CD4-positive, alpha-beta T cell treated with Interleukin-17A for 1 hour (primary cell): ENCODE data around the gene S100A5.
"Not testable (repeated sequence)": the region's sequence is repeated elsewhere in the genome, so short reads cannot be mapped to it uniquely, and the experiment has no call there.

ENCODE experiments used
- DNase-seq: peaks from one replicate; pipeline ENCODE4 v3.0.0-alpha.2; 2020

S100A5 gene

DNA sequence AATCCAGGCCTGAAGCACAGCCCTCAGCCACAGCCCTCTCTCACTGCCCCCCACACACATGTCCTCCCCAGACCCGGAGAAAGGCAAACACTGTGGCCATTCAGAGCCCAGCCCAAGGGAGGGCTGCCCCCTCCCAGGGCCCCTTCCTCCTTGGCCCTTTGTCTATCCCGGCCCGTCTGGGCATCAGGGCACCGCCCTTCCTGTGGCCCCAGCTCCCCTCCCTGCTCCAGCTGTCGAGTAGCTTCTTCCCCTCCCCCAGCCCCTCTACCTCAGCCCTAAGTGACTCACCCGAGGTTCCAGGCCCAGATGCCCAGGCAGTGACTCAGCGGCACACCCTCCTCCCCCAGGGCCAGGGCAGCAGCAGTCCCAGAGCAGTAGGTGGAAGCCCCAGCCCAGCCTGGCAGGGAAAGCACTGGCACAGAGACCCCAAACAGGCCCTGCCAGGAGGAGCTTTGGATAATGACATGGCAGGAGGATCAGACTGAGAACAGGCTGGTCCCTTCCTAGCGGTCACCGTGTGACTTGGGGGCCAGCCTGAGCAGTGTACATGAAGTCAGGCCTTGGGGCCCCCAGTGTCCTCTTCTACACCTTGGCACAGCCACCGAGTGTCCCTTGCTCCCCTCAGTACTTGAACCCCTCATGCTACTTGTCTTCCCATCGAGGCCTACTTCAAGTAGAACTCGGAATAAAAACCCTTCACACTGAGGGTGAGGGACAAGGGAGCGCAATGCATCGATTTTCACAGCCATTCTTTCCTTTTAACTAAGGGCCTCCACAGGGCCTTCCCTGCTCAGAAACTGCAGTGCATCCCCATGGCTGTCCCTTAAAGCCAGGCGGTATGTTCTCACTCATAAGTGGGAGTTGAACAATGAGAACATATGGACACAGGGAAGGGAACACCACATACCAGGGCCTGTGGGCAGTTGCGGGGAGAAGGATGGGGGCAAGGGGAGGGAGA, 26.0 kb upstream of the S100A5 start:
- peak; percentile 82 for DNase-seq

DNA sequence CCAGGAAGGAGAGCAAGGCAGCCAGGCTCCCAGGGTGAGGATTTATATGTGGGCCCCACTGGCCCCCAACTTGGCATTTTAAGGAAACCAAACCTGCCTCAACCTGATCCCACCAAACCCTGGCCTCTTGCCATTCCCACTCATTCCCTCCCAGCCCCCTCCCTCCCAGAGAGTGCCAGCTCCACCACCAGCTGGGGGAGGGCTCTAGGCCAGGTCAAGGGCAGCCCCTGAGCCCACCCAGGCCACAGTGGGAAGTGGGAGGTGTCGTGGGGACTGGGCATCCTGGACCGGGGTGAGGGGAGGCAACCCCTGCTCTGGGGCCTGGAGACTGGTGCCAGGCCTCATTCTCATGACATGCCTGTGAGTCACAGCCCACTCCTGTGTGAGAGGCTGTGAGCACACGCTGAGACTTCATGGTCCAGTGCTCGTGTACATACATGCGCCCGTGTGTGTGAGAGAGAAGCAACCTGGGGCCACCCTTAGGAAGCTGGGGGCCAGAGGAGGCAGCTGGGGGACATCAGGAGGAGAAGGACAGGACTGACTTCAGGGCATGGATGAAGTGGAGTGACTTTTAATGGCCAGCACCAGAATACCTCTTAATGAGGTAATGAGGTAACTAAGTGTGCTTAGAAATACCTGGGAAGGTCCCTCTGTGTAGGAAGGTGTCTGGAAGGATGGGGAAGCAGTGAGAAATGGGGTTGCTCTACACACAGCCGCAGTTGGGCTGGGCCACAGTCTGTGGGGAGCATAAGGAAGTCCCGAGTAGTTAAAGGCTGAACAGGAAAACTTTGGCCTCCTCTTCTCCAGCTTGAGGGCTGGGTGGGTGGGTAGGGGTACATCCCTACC, 25.0 kb upstream of the S100A5 start, which contains the start of gene S100A2:
Gene S100A2, minus strand, starts transcription at position 316 of the 846 bp plus-strand sequence. CDS start 1,967 bp downstream, outside the sequence.
- DNase-seq, result peak; percentile 27

DNA sequence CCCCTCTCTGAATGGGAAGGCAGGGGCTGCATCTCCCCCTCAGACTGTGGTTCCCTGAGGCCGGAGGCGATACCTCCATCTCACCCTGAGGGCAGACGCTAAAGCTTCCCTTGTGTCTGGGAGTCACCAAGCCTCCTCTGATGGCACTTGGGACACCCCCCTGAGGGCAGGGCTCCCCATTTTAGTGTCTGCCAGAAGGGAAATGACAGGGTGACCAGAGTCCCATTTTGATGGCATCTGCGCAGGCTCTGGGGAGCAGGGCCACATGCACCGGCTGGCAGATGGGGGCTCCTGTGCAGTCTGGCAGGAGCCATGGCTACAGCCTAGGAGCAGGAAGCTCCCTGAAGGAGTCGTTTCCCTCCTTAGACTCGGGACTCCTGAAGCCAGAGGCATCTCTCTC, 23.3 kb upstream of the S100A5 start:
- DNase-seq, result no peak

DNA sequence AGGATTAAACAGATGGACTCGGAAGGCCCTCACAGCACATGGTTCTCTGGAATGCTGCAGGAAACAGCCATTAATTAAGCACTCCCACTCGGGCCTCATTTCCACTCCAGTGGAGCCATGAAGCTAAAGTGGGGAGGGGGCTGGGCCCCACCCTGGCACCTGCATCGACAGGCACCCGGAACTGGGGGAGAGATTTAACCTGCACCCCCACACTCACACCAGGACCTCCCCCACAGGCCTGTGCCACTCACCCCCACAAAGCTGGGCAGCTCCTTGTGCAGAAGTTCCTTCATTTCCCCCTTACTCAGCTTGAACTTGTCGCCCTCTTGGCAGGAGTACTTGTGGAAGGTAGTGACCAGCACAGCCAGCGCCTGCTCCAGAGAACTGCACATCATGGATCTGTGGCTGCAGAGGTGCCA, 22.8 kb upstream of the S100A5 start:
- no peak for DNase-seq

DNA sequence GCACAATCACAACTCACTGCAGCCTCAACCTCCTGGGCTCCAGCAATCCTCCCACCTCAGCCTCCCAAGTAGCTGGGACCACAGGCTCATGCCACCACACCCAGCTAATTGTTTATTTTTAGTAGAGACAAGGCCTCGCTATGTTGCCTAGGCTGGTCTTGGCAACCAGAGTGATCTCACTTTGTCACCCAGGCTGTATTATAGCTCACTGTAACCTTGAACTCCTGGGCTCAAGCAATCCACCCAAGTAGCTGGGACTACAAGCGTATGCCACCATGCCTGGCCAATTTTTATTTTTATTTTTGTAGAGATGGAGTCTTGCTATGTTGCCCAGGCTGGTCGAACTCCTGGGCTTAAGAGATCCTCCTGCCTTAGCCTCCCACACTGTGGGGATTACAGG, 21.3 kb upstream of the S100A5 start:
- not testable (repeated sequence) for DNase-seq

DNA sequence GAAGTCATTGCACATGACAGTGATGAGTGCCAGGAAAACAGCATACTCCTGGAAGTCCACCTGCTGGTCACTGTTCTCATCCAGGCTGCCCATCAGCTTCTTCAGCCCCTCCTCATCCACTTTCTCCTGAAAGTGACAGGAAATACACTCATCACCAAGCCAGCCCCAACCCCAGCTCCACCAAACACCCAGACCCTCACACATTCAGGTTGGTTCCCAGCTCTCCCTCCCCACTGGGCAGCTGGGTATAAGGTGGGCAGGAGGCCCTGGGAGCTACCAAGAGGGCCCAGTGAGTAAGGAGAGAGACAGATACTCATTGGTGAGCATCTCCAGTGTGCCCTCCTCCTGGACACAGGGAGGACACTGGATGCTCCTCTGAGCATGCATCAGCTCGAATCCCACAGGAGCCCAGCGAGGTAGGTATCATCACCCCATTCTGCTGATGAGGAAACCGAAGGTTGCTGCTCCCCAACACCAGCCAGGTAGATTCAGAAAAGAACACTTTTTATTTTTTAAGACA, 20.8 kb upstream of the S100A5 start:
- no peak for DNase-seq

DNA sequence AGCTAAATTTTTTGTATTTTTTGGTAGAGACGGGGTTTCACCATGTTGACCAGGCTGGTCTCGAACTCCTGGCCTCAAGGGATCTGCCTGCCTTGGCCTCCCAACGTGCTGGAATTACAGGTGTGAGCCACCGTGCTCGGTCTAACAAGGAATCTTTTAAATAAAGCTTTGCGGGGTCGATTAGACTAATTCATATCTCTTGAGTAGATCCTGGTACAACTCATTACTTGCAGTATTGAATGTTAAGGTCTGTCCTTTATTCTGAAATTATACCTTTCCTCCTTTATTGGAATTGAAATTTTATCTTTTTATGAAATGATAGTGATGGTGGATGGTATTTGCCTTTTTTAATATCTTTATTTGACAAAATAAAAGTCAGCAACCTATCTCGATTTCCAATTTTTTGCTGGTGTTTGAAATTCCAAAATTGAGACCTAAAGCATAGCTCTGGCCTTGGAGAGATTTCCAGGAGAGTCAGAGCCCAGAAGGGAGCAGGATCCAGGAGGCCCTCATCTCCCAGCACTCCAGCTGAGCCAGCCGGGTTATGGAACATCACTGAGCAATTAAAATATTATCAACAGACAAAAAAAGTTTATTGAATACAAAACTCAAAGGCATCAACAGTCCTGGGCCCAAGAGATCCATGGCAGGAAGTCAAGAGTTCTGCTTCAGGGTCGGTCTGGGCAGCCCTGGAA, 20.2 kb upstream of the S100A5 start:
- no peak for DNase-seq

DNA sequence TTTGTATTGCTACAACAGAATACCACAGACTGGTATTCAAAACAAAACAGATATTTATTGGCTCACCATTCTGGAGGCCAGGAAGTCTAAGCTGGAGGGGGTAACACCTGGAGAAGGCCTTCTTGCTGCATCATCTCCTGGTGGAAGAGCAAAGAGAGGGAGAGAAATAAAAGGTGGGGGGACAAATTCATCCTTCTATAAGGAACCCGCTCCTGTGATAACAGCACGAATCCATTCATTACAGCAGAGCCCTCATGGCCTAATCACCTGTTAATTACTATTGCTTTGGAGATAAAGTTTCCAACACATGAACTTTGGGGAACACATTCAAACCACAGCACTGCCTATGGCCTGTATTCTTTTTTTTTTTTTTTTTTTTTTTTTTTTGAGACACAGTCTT, 19.5 kb upstream of the S100A5 start:
- no peak for DNase-seq

DNA sequence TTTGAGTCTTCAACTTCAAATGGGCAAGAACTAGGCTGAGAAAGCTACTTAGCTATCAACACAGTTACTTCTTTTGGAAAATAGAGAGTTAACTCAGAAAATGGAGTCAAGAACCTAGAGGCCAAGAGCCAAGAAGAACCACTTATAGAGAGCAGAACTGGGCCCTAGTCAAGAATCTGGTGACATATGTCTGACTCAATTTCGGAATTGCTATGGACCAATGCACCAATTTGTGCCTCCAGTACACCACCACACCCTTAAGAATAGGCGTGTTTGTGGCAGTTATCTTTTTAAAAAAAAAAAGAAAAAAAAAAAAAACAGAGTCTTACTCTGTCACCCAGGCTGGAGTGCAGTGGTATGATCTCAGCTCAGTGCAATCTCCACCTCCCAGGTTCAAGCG, 17.1 kb upstream of the S100A5 start:
- DNase-seq, result no peak

DNA sequence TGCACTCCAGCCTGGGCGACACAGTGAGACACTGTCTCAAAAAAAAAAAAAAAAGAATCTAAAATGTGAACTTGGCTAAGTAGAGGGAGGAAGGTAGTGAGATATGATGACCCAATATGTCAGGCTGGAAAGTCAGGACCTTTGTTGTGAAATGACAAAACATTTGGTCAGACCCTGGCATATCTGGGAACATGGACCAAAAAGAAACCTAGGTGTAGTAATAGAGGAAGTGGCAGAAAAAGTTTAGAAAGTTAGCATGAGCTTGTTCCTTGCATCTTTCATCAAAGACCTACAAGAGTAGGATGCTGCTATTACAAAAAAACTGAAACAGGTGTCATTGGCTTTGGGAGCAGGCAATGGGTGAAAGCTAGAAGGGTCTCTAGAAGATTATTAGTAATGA, 15.6 kb upstream of the S100A5 start:
- no peak for DNase-seq

DNA sequence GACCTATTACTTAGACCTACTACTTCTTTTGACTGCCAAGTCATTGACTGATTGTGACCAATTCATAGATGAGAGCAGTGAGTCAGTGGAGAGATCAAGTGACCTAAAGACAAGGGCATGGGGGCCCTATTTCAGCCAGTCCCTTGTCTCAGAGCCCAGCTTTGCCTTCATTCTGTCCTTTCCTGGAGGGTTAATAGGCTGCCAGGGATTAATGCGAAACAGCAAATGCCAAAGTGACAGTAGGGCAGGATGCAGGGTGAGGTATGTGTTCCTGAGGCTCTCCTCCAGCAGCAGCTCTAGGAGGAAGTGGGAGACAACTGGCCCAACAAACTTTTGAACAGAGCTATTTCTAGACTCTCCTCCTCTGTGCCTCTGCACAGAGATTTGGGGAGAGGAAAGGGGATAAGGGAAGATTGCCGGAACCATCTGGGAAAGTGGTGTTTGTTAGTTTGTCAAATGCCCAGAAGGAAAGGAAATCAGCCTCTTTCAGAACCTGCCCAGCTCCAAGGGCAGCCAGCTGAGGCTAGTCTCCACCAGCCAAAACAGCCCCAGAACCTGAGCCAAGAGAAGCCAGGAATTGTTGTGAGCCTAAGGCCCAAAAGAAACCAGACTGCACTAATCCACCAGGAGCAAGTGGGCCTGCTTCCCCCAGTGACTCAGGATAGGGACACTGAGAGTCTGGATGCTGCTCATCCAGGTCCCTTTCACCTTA, 13.3 kb upstream of the S100A5 start:
- no peak for DNase-seq

DNA sequence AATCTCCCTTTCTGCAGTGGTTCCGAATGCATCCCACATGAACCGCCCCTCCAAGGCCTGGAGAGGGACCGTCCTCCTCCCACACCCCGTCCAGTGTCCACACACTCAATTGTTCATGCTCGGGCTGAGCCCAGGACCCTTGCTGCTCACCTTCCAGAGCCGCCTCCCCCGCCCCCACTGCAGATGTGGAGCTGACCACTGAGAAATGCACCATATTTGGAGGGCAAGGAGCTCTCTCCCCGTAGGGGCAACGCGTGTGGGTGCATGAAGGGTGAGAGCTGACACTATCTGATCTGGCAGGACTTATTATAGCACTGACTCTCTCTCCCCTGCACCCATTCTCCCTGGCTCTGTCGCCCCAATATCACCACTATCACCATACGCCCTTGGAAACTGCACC, 12.4 kb upstream of the S100A5 start:
- no peak for DNase-seq

DNA sequence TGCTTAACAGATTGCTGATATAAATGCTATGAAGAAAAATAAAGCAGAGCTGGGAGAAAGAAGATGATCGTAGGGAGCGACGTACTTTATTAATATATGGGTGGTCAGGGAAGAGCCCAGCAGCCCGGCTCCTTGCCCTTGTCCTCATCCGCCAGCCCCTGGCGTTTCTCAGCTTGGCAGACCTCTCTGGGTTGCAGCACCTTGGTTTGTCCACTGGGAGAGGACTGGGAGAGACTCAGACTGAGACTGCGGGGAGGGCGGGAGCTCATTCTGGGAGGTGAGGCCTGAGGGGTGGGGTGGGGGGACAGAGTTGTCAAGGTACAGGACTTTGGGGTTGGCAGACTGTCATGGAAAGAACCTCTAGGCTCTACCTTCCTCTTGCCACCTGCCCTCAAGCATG, 11.6 kb upstream of the S100A5 start:
- no peak for DNase-seq

DNA sequence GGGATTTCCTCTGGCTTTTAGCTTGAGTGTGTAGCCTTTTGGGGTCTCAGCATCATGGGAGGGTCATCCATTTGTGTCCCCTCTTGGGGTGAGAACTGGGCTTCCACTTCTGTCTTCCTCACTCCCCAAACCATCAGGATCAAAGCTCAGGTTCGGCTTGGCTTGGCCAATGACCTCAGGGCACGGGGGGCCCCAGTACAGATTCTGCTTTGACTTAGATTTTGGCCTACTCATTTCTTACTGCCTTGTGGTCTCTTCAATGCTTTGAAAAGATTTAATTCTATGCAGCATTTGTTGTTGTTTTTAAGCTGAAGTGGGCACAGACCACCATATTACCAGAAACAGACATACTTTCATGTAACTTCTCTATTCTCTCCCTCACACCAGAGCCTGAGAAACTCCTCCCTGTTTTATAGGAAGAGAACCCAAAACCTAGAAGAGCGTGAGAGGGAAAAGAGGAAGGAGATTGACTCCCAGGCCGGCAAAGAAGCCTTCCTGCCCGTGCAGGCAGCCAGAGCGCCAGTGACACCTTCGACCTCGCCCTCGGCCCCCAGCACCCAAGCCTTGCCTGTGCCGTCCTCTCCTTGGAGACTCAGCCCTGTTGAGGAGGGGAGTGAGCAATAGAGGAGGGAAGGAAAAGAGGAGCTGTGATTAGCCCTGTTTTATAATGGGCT, 10.2 kb upstream of the S100A5 start:
- no peak for DNase-seq

DNA sequence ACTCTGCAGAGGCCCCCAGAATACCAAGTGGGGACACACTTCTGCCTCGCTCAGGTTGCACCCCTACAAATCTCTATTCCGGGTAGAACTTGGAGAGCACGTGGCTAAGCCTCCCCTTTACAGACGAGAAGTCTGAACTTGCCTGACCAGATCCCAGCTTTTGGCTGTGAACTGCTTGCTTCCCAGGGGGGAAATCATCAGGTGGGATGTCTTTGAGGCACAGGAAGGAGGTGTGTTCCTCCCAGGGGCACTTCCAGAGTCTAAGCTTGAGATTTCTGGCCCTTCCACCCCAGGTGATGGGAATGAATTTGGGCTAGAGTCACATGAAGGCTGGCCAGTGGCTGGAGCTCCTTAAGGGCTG, 9.6 kb upstream of the S100A5 start:
- no peak for DNase-seq

DNA sequence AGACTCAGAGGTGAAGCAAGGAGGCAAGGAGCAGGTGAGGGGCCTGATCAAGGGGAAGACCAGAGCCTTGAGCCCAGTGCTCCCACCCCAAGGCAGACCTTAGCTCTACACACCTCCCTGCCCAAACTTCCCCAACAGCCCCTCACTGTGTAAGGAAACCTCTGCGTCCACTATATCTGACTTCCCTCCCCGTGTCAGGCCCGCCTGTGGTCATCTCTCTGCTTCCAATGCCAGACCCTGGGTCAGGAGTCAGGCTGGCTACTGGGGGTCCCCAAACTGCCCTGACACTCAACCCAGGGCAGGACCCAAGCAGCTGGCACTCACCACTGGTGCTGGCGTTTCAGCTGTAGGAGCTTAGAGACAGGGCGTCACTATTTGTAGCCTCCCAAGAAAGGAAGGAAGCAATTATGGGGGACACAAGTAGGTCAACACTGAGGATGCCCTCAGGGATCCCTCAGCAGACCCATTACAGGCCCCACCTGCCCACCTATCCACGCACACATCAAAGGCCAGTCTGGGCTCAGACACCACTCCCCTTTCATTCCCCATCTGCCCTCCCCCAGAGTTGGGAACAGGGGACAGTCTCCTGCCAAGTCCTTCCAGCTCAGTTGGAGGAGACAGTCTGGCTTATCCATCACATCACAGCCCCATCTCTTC, 9.1 kb upstream of the S100A5 start:
- DNase-seq, result no peak

DNA sequence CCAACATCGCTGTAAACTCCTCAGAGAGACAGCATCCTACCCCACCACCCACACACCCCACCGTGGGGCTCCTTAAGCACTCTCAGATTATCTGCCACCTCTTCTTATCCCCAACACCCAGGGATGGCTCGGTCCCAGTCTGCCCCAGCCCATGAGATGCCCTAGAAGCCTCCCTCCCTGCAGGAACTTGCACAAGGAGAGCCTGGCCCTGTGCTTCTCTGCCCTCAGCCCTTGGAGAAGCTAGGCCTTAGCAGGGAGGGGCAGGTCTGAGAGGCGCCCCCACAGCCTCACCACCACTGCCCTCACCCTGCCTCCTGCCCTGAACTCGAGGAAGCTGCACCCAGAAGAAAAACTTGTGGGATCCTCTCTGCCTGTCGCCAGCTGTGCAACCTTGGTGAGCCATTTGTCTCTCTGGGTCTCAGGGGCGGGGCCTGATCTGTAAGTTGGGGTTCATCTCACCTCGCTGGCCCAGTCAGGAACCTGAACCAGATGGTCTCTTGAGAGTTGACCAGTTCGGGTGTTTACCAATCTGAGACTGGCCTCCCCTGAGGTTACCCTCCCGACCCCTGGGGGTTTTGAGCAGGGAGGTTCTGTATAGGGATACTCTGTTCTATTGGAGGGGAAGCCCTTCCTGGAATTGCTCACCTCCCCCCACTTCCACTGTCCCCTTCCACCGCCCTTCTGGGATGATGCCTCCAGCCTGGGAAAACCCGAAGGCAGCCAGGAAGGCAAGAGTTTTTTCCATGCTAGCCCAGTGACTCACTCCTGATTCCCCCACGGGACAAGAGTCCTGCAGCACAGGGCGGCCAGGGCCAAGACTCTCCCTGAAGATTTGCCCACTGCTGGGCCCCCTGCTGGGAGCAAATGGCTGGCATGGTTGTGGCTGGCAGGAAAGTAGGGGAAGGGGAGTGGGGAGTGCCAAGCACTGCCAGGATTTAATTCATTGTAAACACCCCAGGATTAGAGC, 8.3 kb upstream of the S100A5 start, which contains the start of gene S100A3:
Gene S100A3, minus strand, starts transcription at position 537 of the 967 bp plus-strand sequence. CDS start 773 bp downstream, outside the sequence.
- DNase-seq, result no peak

DNA sequence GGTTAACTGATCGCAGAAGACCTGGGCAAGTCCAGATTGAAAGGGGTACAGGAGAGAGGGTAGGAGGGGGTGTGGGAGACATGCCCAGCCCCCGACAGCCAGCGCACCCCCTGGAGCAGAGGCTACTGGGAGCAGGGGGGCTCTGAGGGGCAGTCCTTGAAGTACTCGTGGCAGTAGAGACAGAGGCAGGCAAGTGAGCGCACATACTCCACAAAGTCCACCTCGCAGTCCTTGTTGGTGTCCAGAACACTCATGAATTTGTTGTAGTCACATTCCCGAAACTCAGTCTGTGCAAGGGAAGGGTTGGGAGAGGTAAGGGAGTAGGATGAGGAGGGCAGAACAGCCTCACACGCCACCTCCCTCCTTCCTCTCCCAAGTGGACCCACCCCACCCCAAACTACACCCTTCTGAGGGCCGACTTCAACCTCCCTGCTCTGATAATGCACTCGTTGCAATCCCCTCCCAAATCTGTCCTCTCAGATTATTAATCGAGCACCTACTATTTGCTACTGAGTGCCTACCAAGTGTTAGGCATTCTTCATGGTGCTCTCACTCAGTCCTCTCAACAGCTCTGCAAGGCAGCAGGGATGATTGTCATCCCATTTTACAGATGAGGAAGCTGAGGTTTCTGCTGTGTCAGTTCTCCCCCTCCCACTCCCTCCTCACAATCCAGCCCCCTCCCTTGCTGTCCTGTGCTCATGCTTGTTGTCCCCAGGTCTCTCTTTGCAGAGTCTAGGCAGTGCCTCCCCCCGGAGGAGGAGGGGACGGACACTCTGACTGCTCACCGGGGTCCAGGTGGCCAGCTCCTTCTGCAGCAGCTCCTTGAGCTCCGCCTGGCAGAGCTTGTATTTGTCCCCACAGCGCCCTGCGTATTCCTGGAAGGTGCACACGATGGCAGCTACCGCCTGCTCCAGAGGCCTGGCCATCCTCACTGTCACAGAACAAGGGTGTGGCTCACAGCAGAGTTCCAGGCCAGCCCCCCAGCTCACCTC, 7.1 kb upstream of the S100A5 start:
- no peak for DNase-seq
